IMR-90 (cell line): ENCODE results near the gene PM20D1. TPM values are rescaled to one million over a fixed set of nuclear protein-coding genes. Genes with fewer than 3 reads are reported as not detected.

Source experiments
- ATAC-seq: fragments of 200-7000 bp; cut with Tn5 transposase; 2 replicates; pipeline ENCODE4 v1.9.1; 2020; ENCODE audit warnings: low read depth, mild to moderate bottlenecking, moderate library complexity
- BruUV-seq: library from RNA; stranded (reverse); fragments of 400-500 nt; replicated peaks from 2 replicates; lab custom pipeline; 2021; lab: Mats Ljungman, UMichigan
- CTCF ChIA-PET: fragments of 300-600 bp; formaldehyde crosslinking; extraction: SDS; loops from one replicate; lab custom pipeline; 2021; ENCODE audit warnings: antibody characterized with exemption; lab: Yijun Ruan, JAX
- POLR2A ChIA-PET: fragments of 300-600 bp; sonication (Branson Sonifier 250); formaldehyde crosslinking; loops from one replicate; lab custom pipeline; 2022; ENCODE audit warnings: antibody characterized with exemption; ENCODE audit not compliant: unreplicated experiment; lab: Charles Lee
- DNase-seq: peaks from one replicate; pipeline ENCODE4 v3.0.0; 2013
- H2AFZ ChIP-seq: replicated peaks from 2 replicates; pipeline ENCODE3; 2013; ENCODE audit warnings: low read length, mild to moderate bottlenecking; ENCODE audit not compliant: poor library complexity
- H2AK5ac ChIP-seq: 2 replicates; pipeline ENCODE4 v1.6.1; 2013; ENCODE audit warnings: low read depth, low read length, inconsistent platforms
- H2AK9ac ChIP-seq: replicated peaks from 2 replicates; pipeline ENCODE3; 2013; ENCODE audit warnings: mild to moderate bottlenecking, low read depth, low read length, moderate library complexity; ENCODE audit not compliant: poor library complexity
- H2BK120ac ChIP-seq: 2 replicates; pipeline ENCODE4 v1.6.1; 2013; ENCODE audit warnings: low read depth, low read length, inconsistent platforms
- H2BK15ac ChIP-seq: 3 replicates; pipeline ENCODE4 v1.6.1; 2013; ENCODE audit warnings: low read depth, low read length, inconsistent platforms
- H2BK20ac ChIP-seq: 2 replicates; pipeline ENCODE4 v1.6.1; 2013; ENCODE audit warnings: low read depth, mild to moderate bottlenecking, inconsistent platforms, low read length, moderate library complexity
- H2BK5ac ChIP-seq: 2 replicates; pipeline ENCODE4 v1.6.1; 2013; ENCODE audit warnings: mild to moderate bottlenecking, low read depth, low read length, inconsistent platforms; ENCODE audit not compliant: poor library complexity, severe bottlenecking
- H3K14ac ChIP-seq: replicated peaks from 2 replicates; pipeline ENCODE4 v1.6.1; 2013; ENCODE audit warnings: low read depth, low read length, inconsistent platforms
- H3K18ac ChIP-seq: 2 replicates; pipeline ENCODE4 v1.6.1; 2013; ENCODE audit warnings: low read depth, low read length, control low read depth
- H3K23ac ChIP-seq: 2 replicates; pipeline ENCODE4 v1.6.1; 2013; ENCODE audit warnings: low read depth, low read length, inconsistent platforms
- H3K27ac ChIP-seq: 2 replicates; pipeline ENCODE4 v1.5.1; 2013; ENCODE audit warnings: mild to moderate bottlenecking, control low read depth, low read length; ENCODE audit not compliant: insufficient read depth
- H3K27me3 ChIP-seq: 2 replicates; pipeline ENCODE4 v1.6.1; 2013; ENCODE audit warnings: low read length; ENCODE audit not compliant: control insufficient read depth, insufficient read depth
- H3K36me3 ChIP-seq: 2 replicates; pipeline ENCODE4 v1.6.1; 2013; ENCODE audit warnings: low read length, mixed read lengths; ENCODE audit not compliant: control insufficient read depth, insufficient read depth
- H3K4ac ChIP-seq: 2 replicates; pipeline ENCODE4 v1.6.1; 2013; ENCODE audit warnings: low read depth, low read length, inconsistent platforms
- H3K4me1 ChIP-seq: 2 replicates; pipeline ENCODE4 v1.6.1; 2013; ENCODE audit warnings: low read length, mixed read lengths; ENCODE audit not compliant: control insufficient read depth, insufficient read depth
- H3K4me2 ChIP-seq: 2 replicates; pipeline ENCODE4 v1.6.1; 2013; ENCODE audit warnings: low read depth, mild to moderate bottlenecking, control low read depth, low read length, moderate library complexity
- H3K4me3 ChIP-seq: 2 replicates; pipeline ENCODE4 v1.5.1; 2013; ENCODE audit warnings: low read depth, mild to moderate bottlenecking, control low read depth, low read length, moderate library complexity; ENCODE audit not compliant: insufficient read depth
- H3K56ac ChIP-seq: 2 replicates; pipeline ENCODE4 v1.6.1; 2013; ENCODE audit warnings: low read length, inconsistent platforms; ENCODE audit not compliant: insufficient read depth; ENCODE audit errors: extremely low read depth
- H3K79me1 ChIP-seq, 2 experiments: 2 replicates each; pipeline ENCODE4 v1.6.1; 2013; ENCODE audit warnings: low read length in 2 of 2, inconsistent platforms in 1 of 2, low read depth in 1 of 2
- H3K9ac ChIP-seq: 2 replicates; pipeline ENCODE4 v1.6.1; 2013; ENCODE audit warnings: low read depth, low read length, control low read depth
- H3K9me1 ChIP-seq: 2 replicates; pipeline ENCODE4 v1.6.1; 2013; ENCODE audit warnings: low read length, inconsistent platforms; ENCODE audit not compliant: insufficient read depth
- H3K9me3 ChIP-seq: 2 replicates; pipeline ENCODE4 v1.6.1; 2013; ENCODE audit warnings: low read length; ENCODE audit not compliant: control insufficient read depth, insufficient read depth
- H4K20me1 ChIP-seq: 2 replicates; pipeline ENCODE4 v1.6.1; 2013; ENCODE audit warnings: low read length, inconsistent platforms; ENCODE audit not compliant: insufficient read depth
- H4K5ac ChIP-seq: 2 replicates; pipeline ENCODE4 v1.6.1; 2013; ENCODE audit warnings: mild to moderate bottlenecking, low read depth, low read length, control low read depth
- H4K8ac ChIP-seq, 2 experiments: 2 replicates each; pipeline ENCODE4 v1.6.1; 2013; ENCODE audit warnings: low read depth in 2 of 2, low read length in 2 of 2, control low read depth in 1 of 2, inconsistent platforms in 1 of 2
- H4K91ac ChIP-seq: 2 replicates; pipeline ENCODE4 v1.6.1; 2013; ENCODE audit warnings: low read depth, low read length, inconsistent platforms; ENCODE audit not compliant: insufficient read depth
- ELK1 ChIP-seq: fragments of 150-350 bp; IDR thresholded peaks from 2 replicates; pipeline ENCODE4 v1.6.1; 2016; ENCODE audit warnings: low read depth, mild to moderate bottlenecking, low read length, moderate library complexity, borderline replicate concordance
- MAZ ChIP-seq: IDR thresholded peaks from 2 replicates; pipeline ENCODE4 v1.6.1; 2012; ENCODE audit warnings: low read depth, mild to moderate bottlenecking, low read length, improper control_type of control experiment, moderate library complexity, borderline replicate concordance
- RFX5 ChIP-seq: IDR thresholded peaks from 2 replicates; pipeline ENCODE4 v1.8.0; 2012; ENCODE audit warnings: low read depth, mild to moderate bottlenecking, low read length, moderate library complexity
- USF2 ChIP-seq: fragments of 150-350 bp; IDR thresholded peaks from 2 replicates; pipeline ENCODE4 v1.6.1; 2017; ENCODE audit warnings: mild to moderate bottlenecking, antibody characterized with exemption, low read length, low read depth
- WGBS, 2 experiments: methylation state at CpG; one replicate each; pipeline versions ENCODE4 v1.1.5 to v1.1.7; 2013; ENCODE audit warnings: missing lambda C conversion rate in 2 of 2; ENCODE audit not compliant: insufficient read length in 1 of 2; ENCODE audit errors: extremely low coverage in 2 of 2; 5-methylcytosine and 5-hydroxymethylcytosine counted together
- dilution Hi-C: fragments of 300-500 bp; cut with HindIII; formaldehyde crosslinking; loops from one replicate; pipeline ENCODE4 v1.14.3; 2018; ENCODE audit warnings: low sequenced_read_pairs; ENCODE audit not compliant: unreplicated experiment
- in situ Hi-C: fragments of 300-500 bp; cut with MboI; formaldehyde crosslinking; loops from 3 replicates; pipeline ENCODE4 v1.14.3; 2019; ENCODE audit warnings: low sequenced_read_pairs, inconsistent platforms, mixed read lengths
- intact Hi-C: fragments of 100-400 bp; cut with micrococcal nuclease; formaldehyde crosslinking; loops from 2 replicates; pipeline ENCODE4 v1.10.0; 2022
- polyA plus RNA-seq, 3 experiments: library from polyadenylated mRNA; depleted of rRNA; stranded (reverse); fragments of >200 nt; gene quantifications; 2 replicates each; pipeline ENCODE4 v1.2.3, GENCODE V29; 2012; ENCODE audit warnings: low replicate concordance in 1 of 3
- total RNA-seq: library from RNA; depleted of rRNA; stranded (reverse); fragments of >200 nt; gene quantifications from 2 replicates; pipeline ENCODE4 v1.2.3, GENCODE V29; 2012

PM20D1 gene
- total and polyA plus RNA-seq, 2 of the 4 experiments (the other 2 are of a cell fraction): not detected

GRCh38 chr1:205826016-205826806 is 23.7 kb downstream of the PM20D1 start:
- Histone ChIP-seq H3K9me1 (no peaks in the 10 kb centered on the region), H3K4me3 (no peak overlapping the region), H4K20me1 (no peaks in the 10 kb centered on the region), H2AK9ac (no peak overlapping the region), H3K23ac (peak overlapping the region; percentile 47; the same call in 1 of the 2 replicates), H3K79me1 (no peaks in the 10 kb centered on the region), H2BK15ac (no peak overlapping the region), H3K4ac (no peak overlapping the region), H4K5ac (no peak overlapping the region), H3K56ac (no peak overlapping the region), H3K18ac (no peak overlapping the region), H3K27ac (no peak overlapping the region), H2BK20ac (no peak overlapping the region), H4K8ac (no peak overlapping the region), H3K27me3 (peaks cover 43% of the 10 kb centered on the region), H3K4me1 (no peaks in the 10 kb centered on the region), H4K91ac (no peak overlapping the region), H3K4me2 (no peak overlapping the region), H2AK5ac (no peak overlapping the region), H3K9me3 (peaks cover 5% of the 10 kb centered on the region; the same call in 1 of the 2 replicates), H3K9ac (no peak overlapping the region), H3K14ac (no peak overlapping the region), H2BK5ac (no peak overlapping the region), H2BK120ac (no peak overlapping the region), H3K36me3 (no peaks in the 10 kb centered on the region), H2AFZ (no peak overlapping the region)
- TF ChIP-seq USF2 (no peak), RFX5 (no peak), ELK1 (no peak), MAZ (no peak)
- DNase-seq (no peak), ATAC-seq (no peak)
- ChIA-PET POLR2A (no interaction called here), CTCF (interaction anchor here (1.0 kb wide), 1 partner anchor 15 kb away, joined by 6 read pairs; no protein-coding TSS in a partner anchor)
- BruUV-seq: no TSS peak
- dilution Hi-C loops: no loop called here
- WGBS, 2 experiments: 86% methylated on average over 1 of the region's 8 CpGs; no CpG with 5 or more reads in 1 of the 2 experiments
- intact Hi-C loops: no loop called here
- in situ Hi-C loops: no loop called here
